Mononuclear cell (primary cell): ENCODE measurements around the gene SCAMP3. TPM values are rescaled to one million over a fixed set of nuclear protein-coding genes. Genes with fewer than 3 reads are reported as not detected.

Experiments
- H3K27me3 ChIP-seq: 2 replicates; pipeline ENCODE4 v1.6.0; 2011; ENCODE audit warnings: low read length, control low read depth; ENCODE audit not compliant: insufficient read depth
- H3K4me1 ChIP-seq: 2 replicates; pipeline ENCODE4 v1.5.1; 2011; ENCODE audit warnings: mild to moderate bottlenecking, low read length, control low read depth; ENCODE audit not compliant: insufficient read depth
- H3K4me3 ChIP-seq: 2 replicates; pipeline ENCODE4 v1.5.1; 2011; ENCODE audit warnings: mild to moderate bottlenecking, low read length, moderate library complexity
- H3K9me3 ChIP-seq: 2 replicates; pipeline ENCODE4 v1.5.1; 2011; ENCODE audit warnings: low read depth, mild to moderate bottlenecking, control low read depth, low read length
- total RNA-seq: library from RNA; depleted of rRNA; stranded (reverse); fragments of >200 nt; gene quantifications from one replicate; pipeline ENCODE4 v1.2.3, GENCODE V29; 2012

The SCAMP3 gene
- 17.9 TPM for total RNA-seq

DNA sequence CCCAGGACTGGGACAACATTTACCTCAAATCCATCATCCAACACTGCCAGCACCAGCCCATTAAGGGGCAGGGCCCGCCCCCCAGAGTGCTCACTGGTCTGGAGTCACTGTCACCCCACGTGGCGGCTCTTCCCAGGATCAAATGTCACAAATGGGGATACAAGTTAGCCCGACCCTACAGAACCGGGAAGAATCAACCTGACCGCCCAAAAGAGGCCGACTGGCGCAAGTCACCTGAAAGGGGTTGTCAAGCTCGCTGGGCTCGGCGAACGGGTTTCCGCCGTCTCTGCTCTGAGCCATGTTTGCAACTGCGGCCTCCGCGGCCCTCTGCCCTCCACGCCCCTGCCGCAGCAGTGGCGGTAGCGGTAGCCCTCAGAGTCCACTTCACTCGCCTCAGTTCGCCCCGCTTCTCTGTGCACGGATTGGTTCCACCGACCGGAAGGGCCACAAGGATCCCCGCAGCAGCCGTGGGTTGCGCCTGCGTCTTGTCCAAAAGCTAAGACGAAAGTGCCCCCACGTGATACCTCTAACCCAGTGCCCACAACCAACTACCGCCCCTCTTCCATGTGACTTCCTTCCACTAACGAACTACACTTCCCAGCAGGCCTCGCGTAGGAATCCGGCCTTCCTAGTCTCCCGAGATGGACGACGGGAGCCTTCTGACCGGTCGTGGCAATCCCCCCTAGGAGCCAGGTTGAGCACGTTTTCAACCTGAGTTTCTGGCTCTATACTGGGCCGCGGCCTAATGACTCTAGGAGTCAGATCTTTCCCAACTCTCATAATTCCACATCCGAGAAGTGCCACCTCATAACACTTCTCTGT lies at the start of gene SCAMP3:
SCAMP3 (minus strand) TSS at position 509 of the 822 bp plus-strand sequence; CDS start at position 300, 209 bp downstream.
- H3K27me3 ChIP-seq: no peaks in the 10 kb centered on the region
- H3K4me1 ChIP-seq: peaks cover 26% of the 10 kb centered on the region
- peak within 1 kb of the TSS; percentile 96 for H3K4me3 ChIP-seq
- no peaks in the 10 kb centered on the region for H3K9me3 ChIP-seq

DNA sequence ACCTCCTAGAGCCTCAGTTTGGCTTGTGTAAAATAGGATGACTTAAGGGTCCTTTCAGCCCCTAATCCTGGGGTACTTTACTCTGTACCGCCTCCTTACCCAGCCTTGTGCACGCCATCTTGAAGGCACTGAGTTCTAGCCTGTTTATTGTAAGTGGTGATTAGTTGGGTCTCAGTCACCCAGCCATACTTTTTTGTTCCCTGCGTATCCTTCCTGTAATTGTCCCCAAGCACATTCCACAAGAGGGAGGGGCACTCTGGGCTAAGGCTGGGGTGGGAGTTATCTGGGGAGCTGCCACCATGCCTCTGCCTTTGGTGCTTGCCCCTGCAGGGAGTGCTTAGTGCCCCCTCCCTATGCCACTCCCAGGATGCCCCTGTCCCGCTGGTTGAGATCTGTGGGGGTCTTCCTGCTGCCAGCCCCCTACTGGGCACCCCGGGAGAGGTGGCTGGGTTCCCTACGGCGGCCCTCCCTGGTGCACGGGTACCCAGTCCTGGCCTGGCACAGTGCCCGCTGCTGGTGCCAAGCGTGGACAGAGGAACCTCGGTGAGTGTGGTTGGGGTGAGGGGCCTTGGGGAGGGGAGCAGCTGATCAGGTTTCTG lies 47.4 kb upstream of the SCAMP3 start:
- Histone ChIP-seq H3K4me3 (peak overlapping the region; percentile 87), H3K4me1 (peaks cover 25% of the 10 kb centered on the region), H3K9me3 (no peaks in the 10 kb centered on the region), H3K27me3 (no peaks in the 10 kb centered on the region)

DNA sequence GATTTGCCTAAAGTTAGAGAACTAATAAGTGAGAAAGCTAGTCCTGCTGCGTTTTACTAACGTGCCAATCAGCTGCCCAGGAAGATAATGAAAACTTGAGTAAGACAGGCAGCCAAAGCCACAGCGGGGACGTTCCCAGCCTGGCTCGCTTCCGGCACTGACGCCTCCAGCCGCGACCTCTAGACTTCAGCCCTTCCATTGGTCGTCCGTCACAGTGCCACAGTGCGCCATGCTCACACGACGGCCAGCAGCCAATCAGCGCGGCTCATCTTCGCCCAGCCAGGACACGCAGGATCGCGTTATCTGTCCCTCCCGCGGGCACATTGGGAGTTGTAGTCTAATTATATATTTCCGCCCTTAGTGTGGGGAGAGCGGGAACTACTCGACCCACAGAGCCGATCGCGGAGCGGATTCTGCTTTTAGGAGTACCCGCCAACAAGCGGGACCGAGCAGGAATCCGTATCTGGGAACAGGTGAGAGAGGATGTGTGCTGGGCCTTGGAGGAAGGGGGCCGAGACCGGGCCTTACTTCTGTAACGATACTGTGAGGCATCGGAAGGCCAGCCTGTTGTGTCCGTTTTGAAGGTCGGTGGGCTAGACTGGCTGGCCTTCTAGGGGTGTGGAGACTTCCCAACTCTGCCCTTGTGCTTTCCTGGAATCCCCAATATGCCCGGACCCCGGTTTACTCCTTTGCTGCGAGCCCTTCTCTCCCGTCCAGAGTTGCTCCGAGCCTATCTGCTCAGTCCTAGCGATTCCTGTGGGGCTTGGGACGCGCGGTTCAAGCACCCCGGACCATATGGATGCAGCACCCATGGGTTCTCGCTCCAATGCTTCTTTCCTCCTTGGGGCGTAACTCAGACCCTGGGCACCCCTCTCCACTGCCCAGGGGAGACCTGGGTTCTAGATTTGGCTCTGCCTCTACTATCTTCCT lies 46.6 kb upstream of the SCAMP3 start, which contains the start of gene FDPS:
FDPS (plus strand) TSS at position 374 of the 930 bp plus-strand sequence. CDS start 924 bp downstream, outside the sequence.
- peak within 1 kb of the TSS; percentile 87 for H3K4me3 ChIP-seq
- no peaks in the 10 kb centered on the region for H3K9me3 ChIP-seq
- H3K27me3 ChIP-seq: no peaks in the 10 kb centered on the region
- H3K4me1 ChIP-seq: peaks cover 25% of the 10 kb centered on the region

DNA sequence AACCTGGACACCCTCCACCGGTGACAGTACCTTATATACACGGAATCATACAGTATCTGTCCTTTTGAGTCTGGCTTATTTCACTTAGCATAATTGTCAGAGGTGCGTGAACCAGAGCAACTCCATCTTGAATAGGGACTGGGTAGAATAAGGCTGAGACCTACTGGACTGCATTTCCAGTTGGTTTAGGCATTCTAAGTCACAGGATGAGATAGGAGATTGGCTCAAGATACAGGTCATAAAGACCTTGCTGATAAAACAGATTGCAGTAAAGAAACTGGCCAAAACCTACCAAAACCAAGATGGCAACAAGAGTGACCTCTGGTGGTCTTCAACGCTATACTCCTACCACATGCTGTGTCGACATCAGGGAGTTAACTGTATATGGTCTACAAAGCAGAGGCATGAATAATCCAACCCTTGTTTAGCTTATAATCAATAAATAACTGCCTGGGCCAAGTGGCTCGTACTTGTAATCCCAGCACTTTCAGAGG lies 45.1 kb upstream of the SCAMP3 start:
- no peaks in the 10 kb centered on the region for H3K27me3 ChIP-seq
- H3K4me3 ChIP-seq: no peak overlapping the region
- peaks cover 25% of the 10 kb centered on the region for H3K4me1 ChIP-seq
- no peaks in the 10 kb centered on the region for H3K9me3 ChIP-seq

DNA sequence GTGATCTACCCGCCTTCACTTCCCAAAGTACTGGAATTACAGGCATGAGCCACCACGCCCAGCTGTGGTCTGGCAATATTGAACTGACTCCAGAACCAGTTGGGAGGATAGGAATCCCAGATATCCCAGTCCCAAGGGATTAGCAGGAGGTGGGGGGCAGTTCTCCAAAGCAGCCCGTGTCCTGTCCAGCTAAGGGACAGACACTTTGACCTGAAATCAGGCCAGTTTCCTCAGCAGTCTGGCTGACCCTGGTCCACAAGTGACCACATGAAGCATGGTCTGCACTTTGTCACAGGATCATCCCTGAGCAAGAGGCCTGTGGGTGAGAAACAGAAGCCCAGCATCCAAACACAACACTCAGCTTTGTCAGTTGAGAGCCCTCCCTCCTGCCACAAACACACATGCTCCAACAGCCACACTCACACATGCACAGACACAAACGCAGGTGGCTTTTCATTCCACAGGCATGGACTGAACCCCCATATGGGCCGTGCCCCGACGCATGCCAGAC lies 43.8 kb upstream of the SCAMP3 start:
- H3K27me3 ChIP-seq: no peaks in the 10 kb centered on the region
- H3K4me1 ChIP-seq: peaks cover 25% of the 10 kb centered on the region
- no peak overlapping the region for H3K4me3 ChIP-seq
- H3K9me3 ChIP-seq: no peaks in the 10 kb centered on the region

DNA sequence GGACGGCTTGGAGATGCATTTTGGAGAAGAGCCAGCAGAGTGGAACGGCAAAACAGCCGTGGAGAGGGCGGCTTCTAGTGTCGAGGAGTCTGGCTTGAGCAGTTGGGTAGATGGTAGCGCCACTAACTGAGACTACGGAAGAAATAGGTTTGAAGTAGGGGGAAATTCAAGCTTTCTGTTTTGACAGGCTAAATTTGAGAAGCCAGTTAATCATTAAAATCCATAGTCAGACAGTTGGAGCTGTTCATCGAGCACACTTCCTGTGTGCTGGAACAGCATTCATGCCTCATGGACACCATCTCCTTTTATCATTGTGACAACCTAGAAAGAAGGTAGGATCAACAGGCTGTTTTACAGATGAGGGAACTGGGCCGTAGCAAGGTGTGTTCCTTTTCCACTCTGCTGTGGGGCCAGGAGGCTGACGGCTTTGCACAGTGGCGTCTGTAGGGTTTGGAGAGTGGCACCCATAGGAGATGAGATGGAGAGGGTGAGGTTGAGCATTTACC lies 42.5 kb upstream of the SCAMP3 start:
- no peaks in the 10 kb centered on the region for H3K27me3 ChIP-seq
- H3K9me3 ChIP-seq: no peaks in the 10 kb centered on the region
- H3K4me1 ChIP-seq: peaks cover 15% of the 10 kb centered on the region
- no peak overlapping the region for H3K4me3 ChIP-seq

DNA sequence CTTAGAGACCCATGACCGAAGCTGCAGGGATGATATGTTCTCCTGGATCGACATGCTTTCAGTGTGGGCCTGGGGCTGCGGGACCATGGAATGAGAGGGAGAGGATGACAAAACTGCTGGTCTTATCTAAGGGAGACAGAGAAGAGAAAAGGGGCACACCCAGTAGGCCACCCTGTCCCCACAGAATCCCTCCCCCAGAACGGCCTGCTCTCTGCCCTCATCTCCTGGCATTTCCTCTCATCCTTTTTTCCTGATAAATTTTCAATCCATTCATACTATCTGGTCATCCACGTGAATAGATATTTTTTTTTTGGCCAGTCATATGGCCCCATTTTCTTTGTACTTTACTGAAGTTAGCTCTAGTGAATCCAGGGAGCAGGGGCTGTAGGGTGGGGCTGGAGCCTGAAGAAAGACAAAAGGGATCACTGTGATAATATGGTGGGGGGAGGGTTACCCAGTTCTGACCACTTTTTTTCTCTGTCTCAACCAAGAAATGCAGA lies 39.2 kb upstream of the SCAMP3 start, which contains the start of gene PKLR:
PKLR (minus strand) TSS at position 97 of the 500 bp plus-strand sequence; CDS start at position 54, 43 bp downstream.
- Histone ChIP-seq H3K4me1 (no peaks in the 10 kb centered on the region), H3K9me3 (no peaks in the 10 kb centered on the region), H3K27me3 (peaks cover 2% of the 10 kb centered on the region), H3K4me3 (no peak within 1 kb of the TSS)

DNA sequence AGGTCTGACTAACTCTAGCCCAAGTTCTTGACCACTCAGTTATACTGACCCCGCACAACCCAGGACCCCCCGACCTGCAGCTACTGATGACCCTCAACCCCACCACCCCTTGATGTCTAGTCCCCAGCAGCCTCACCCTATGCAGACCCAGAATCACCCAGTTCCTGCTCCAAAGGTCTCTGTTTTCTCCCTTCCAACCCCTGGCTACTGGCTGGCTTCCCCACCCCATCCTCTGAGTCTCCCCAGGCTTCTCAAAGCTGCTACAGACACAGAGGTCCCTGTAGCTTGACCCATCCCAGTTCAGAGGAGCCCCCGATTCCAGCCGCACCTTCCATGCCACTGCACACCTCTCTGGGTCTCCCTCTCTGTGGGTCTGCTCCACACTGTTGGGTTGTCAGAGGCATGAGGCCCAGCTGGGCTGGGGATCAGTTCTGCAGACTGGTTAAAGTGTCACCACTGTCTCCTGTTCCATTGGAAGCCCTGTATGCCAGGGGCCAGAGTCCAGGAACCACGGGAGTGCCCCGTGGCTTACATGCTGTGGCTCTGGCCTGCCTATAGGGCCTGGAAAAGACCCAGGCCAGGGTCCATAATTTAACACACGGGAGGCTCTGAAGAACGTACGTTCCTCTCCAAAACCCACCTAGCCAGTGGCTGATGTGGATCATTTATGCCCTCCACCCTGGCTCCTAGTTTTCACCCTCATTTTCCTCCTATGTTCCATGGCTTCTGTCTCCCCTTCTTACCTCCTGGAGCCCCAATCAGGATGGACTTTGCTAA lies 38.6 kb upstream of the SCAMP3 start:
- Histone ChIP-seq H3K4me1 (no peaks in the 10 kb centered on the region), H3K4me3 (no peak overlapping the region), H3K9me3 (no peaks in the 10 kb centered on the region), H3K27me3 (peaks cover 6% of the 10 kb centered on the region)

DNA sequence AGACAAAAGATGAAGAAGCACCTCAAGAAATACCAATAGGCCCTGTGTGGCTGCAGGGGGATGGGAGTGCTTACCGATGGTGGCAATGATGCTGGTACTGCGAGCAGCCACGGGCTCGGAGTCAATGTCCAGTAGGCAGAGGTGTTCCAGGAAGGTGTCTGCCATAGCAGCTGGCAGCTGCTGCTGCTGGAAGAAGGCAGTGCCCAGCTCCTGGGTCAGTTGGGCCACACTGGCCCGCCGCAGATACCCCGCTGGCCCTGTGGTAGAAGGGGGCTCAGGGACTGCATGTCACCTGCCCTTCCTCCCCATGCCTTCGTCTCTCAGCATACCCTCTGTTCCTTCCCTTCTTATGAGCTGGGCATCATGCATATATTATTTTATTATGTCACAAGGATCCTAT lies 37.9 kb upstream of the SCAMP3 start:
- Histone ChIP-seq H3K4me1 (peaks cover 3% of the 10 kb centered on the region), H3K4me3 (no peak overlapping the region), H3K9me3 (no peaks in the 10 kb centered on the region), H3K27me3 (peaks cover 12% of the 10 kb centered on the region)

DNA sequence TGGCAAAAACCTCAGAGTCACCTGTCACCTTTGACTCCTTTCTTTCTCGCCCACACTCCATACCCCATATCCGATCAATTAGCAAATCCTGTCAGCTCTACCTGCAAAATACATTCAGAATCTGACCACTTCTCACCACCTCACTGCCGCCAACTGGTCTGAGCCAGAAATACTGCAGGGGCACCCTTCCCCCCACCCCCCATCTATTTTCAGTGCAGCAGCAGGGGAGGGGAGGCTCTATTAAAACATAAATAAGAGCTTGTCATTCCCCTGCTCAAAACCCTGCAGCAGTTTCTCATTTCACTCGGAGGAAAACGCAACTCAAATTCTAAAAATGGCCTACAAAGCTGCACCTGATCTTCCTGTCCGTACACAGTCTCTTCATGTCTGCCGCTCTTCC lies 35.2 kb upstream of the SCAMP3 start:
- Histone ChIP-seq H3K9me3 (no peaks in the 10 kb centered on the region), H3K4me3 (no peak overlapping the region), H3K4me1 (peaks cover 4% of the 10 kb centered on the region), H3K27me3 (peaks cover 23% of the 10 kb centered on the region)

DNA sequence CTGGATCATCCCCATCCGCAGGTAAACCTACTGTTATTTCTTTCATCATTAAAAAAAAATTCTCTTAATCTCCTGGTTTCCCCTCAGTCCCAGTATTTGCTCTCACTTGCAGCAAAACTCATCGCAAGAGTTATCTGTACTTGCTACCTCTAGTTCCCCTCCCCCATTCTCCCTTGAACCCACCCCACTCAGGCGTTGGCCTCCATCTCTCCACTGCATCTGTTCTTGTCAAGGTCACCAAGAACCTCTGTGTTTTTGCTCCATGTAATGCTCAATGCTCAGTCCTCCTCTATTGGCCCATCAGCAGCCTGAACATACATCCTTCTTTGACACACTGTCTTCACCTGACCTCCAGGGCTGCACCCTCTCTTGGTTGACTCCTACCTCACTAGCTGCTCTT lies 34.5 kb upstream of the SCAMP3 start:
- Histone ChIP-seq H3K4me1 (peaks cover 4% of the 10 kb centered on the region), H3K9me3 (no peaks in the 10 kb centered on the region), H3K27me3 (peaks cover 23% of the 10 kb centered on the region), H3K4me3 (no peak overlapping the region)

DNA sequence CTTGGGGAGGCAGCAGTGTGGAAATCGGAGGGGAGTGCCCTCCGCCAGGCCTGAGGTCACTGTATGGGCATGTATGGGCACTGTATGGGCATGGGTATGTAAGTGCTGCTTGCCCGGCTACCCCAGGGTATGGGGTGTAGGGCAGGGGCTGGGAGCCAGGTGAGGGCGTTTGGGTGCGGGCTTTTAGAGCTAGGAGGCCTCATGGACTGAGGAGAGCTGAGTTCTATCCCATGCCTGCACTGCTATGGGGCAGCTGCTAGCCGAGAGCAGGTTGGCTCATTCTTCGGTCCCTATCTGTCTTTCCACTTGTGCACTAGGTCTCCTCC lies 33.7 kb upstream of the SCAMP3 start:
- H3K27me3 ChIP-seq: peaks cover 23% of the 10 kb centered on the region
- peaks cover 4% of the 10 kb centered on the region for H3K4me1 ChIP-seq
- no peak overlapping the region for H3K4me3 ChIP-seq
- no peaks in the 10 kb centered on the region for H3K9me3 ChIP-seq

DNA sequence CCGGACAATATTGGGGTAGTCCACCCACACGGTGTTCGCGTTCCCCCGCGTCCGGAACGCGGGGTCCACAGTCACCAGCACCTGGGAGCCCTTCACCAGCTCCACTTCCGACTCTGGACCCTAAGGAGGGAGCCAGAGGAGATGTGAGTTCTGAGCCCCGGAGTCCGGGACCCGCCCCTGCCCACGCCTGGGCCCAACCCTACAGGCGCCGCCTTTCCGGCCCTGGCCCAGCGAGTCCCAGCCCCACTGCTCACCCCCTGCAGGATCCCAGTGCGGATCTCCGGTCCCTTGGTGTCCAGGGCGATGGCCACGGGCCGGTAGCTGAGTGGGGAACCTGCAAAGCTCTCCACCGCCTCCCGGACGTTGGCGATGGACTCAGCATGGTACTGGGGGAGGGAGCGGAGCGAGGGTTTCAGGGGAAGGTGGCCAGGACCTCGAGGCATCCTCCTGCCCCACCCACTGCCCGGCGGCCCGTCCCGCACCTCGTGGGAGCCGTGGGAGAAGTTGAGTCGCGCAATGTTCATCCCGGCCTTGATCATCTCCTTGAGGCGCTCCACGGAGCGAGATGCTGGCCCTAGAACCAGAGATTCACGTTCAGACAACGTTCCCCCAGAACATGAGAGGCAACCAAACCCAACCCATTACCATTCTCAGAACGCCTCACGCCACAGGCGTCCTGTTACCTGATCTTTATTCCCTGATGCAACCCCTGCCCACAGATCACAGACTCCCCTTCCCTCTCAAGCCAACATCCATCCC lies 33.2 kb upstream of the SCAMP3 start:
- Histone ChIP-seq H3K9me3 (no peaks in the 10 kb centered on the region), H3K27me3 (peaks cover 23% of the 10 kb centered on the region), H3K4me1 (peaks cover 4% of the 10 kb centered on the region), H3K4me3 (no peak overlapping the region)
